Nephron progenitor cell (in vitro differentiated cells): ENCODE data around the gene GLIS1.
A peak's percentile ranks its signal among the peaks of the same experiment; 100 is the strongest.

ENCODE experiments used
- DNase-seq: peaks from one replicate; pipeline ENCODE4 v3.0.0; 2021
- H3K27ac Mint-ChIP-seq: 2 replicates; pipeline ENCODE4 v1.8.0; 2021; ENCODE audit warnings: mild to moderate bottlenecking, moderate library complexity, mixed read lengths
- H3K27me3 Mint-ChIP-seq: 2 replicates; pipeline ENCODE4 v1.8.0; 2021; ENCODE audit warnings: mild to moderate bottlenecking, low read depth, mixed read lengths; ENCODE audit not compliant: poor library complexity
- H3K36me3 Mint-ChIP-seq: 2 replicates; pipeline ENCODE4 v1.8.0; 2021; ENCODE audit warnings: low read depth, mixed read lengths
- H3K4me1 Mint-ChIP-seq: 2 replicates; pipeline ENCODE4 v1.8.0; 2021; ENCODE audit warnings: mixed read lengths
- H3K4me3 Mint-ChIP-seq: 2 replicates; pipeline ENCODE4 v1.8.0; 2021; ENCODE audit warnings: mild to moderate bottlenecking, moderate library complexity, mixed read lengths
- H3K9me3 Mint-ChIP-seq: 2 replicates; pipeline ENCODE4 v1.8.0; 2021; ENCODE audit warnings: mild to moderate bottlenecking, moderate library complexity, mixed read lengths
- CTCF ChIP-seq: fragments of 200-600 bp; sonication (generic); IDR thresholded peaks from 2 replicates; pipeline ENCODE4 v1.5.0; 2021; ENCODE audit warnings: antibody characterized with exemption

GLIS1 gene

GRCh38 chr1:53665996-53666395, 73.0 kb downstream of the GLIS1 start:
- no peak for TF ChIP-seq CTCF

GRCh38 chr1:53663529-53664300, 75.2 kb downstream of the GLIS1 start:
- Mint-ChIP-seq H3K27ac (peak overlapping the region; percentile 36), H3K4me3 (no peak overlapping the region), H3K4me1 (peaks cover 25% of the 10 kb centered on the region), H3K27me3 (peaks cover 28% of the 10 kb centered on the region), H3K36me3 (no peaks in the 10 kb centered on the region), H3K9me3 (no peaks in the 10 kb centered on the region)
- DNase-seq = peak; percentile 53
- no peak for TF ChIP-seq CTCF

More at GRCh38 chr1:53665996-53666395, 73.0 kb downstream of the GLIS1 start:
- Mint-ChIP-seq H3K36me3 (no peaks in the 10 kb centered on the region), H3K9me3 (no peaks in the 10 kb centered on the region), H3K27me3 (peaks cover 19% of the 10 kb centered on the region), H3K4me1 (peaks cover 20% of the 10 kb centered on the region), H3K4me3 (no peak overlapping the region), H3K27ac (no peak overlapping the region)
- DNase-seq = no peak

- TF ChIP-seq CTCF = no peak
- no peak overlapping the region for H3K4me3 Mint-ChIP-seq
- H3K36me3 Mint-ChIP-seq = no peaks in the 10 kb centered on the region
- peaks cover 30% of the 10 kb centered on the region for H3K27me3 Mint-ChIP-seq
- peaks cover 25% of the 10 kb centered on the region for H3K4me1 Mint-ChIP-seq
- H3K27ac Mint-ChIP-seq = no peak overlapping the region
- no peak for DNase-seq
- no peaks in the 10 kb centered on the region for H3K9me3 Mint-ChIP-seq
Observed at GRCh38 chr1:53662951-53663350, 76.0 kb downstream of the GLIS1 start.

- peaks cover 32% of the 10 kb centered on the region for H3K27me3 Mint-ChIP-seq
- H3K36me3 Mint-ChIP-seq = no peaks in the 10 kb centered on the region
- TF ChIP-seq CTCF = no peak
- H3K4me1 Mint-ChIP-seq = peaks cover 25% of the 10 kb centered on the region
- H3K9me3 Mint-ChIP-seq = no peaks in the 10 kb centered on the region
- H3K27ac Mint-ChIP-seq = no peak overlapping the region
- DNase-seq = no peak
- H3K4me3 Mint-ChIP-seq = no peak overlapping the region
Observed at GRCh38 chr1:53662169-53662568, 76.8 kb downstream of the GLIS1 start.

GRCh38 chr1:53661496-53661895, 77.5 kb downstream of the GLIS1 start:
- no peak overlapping the region for H3K4me3 Mint-ChIP-seq
- DNase-seq = no peak
- no peaks in the 10 kb centered on the region for H3K36me3 Mint-ChIP-seq
- no peaks in the 10 kb centered on the region for H3K9me3 Mint-ChIP-seq
- H3K27ac Mint-ChIP-seq = no peak overlapping the region
- H3K4me1 Mint-ChIP-seq = peaks cover 27% of the 10 kb centered on the region
- H3K27me3 Mint-ChIP-seq = peaks cover 33% of the 10 kb centered on the region
- no peak for TF ChIP-seq CTCF

- Mint-ChIP-seq H3K4me3 (no peak overlapping the region), H3K4me1 (peaks cover 31% of the 10 kb centered on the region), H3K27ac (no peak overlapping the region), H3K27me3 (peaks cover 33% of the 10 kb centered on the region), H3K9me3 (no peaks in the 10 kb centered on the region), H3K36me3 (no peaks in the 10 kb centered on the region)
- no peak for TF ChIP-seq CTCF
- no peak for DNase-seq
Observed at GRCh38 chr1:53660666-53661065, 78.3 kb downstream of the GLIS1 start.
